B cell (primary cell): ENCODE measurements around the gene SLC48A1. TPM values are rescaled to one million over a fixed set of nuclear protein-coding genes. Genes with fewer than 3 reads are reported as not detected.

Source experiments
- ATAC-seq: fragments of 200-7000 bp; cut with Tn5 transposase; one replicate; pipeline ENCODE4 v1.10.0; 2021; ENCODE audit warnings: low read depth, mild to moderate bottlenecking, moderate number of reproducible peaks, moderate library complexity
- CTCF ChIA-PET: fragments of 350-600 bp; sonication (Branson Sonifier 250); formaldehyde crosslinking; loops from one replicate; lab custom pipeline; 2021; ENCODE audit warnings: antibody characterized with exemption, inconsistent platforms; lab: Charles Lee
- POLR2A ChIA-PET: fragments of 350-600 bp; sonication (Branson Sonifier 250); formaldehyde crosslinking; loops from one replicate; lab custom pipeline; 2021; ENCODE audit warnings: antibody characterized with exemption; lab: Charles Lee
- DNase-seq: peaks from one replicate; pipeline ENCODE4 v3.0.0; 2013
- H2AFZ ChIP-seq: 2 replicates; pipeline ENCODE4 v1.6.1; 2012; ENCODE audit warnings: mild to moderate bottlenecking, low read depth, low read length; ENCODE audit not compliant: insufficient read depth, poor library complexity, severe bottlenecking
- H3K27ac ChIP-seq, 2 donors: 1 replicate in 1 of 2; 2 replicates in 1 of 2; pipeline ENCODE4 v1.5.1; 2012 to 2013; ENCODE audit warnings: low read length in 2 of 2, mild to moderate bottlenecking in 2 of 2, moderate library complexity in 1 of 2
- H3K27me3 ChIP-seq, 4 experiments: fragments of 200-600 bp in 1 of 4; sonication (generic) in 1 of 4; replicated peaks in 1 of 4; 1 replicate in 2 of 4; 2 replicates in 2 of 4; pipeline versions ENCODE4 v1.6.1 to v1.7.0; 2013 to 2016; ENCODE audit warnings: low read length in 3 of 4, mild to moderate bottlenecking in 2 of 4, mixed read lengths in 1 of 4, moderate library complexity in 1 of 4; ENCODE audit not compliant: insufficient read depth in 4 of 4, control insufficient read depth in 3 of 4; ENCODE audit errors: control extremely low read depth in 1 of 4
- H3K36me3 ChIP-seq, 2 experiments: replicated peaks in 1 of 2; 1 replicate in 1 of 2; 2 replicates in 1 of 2; pipeline versions ENCODE4 v1.6.1 to v1.7.1; 2013; ENCODE audit warnings: low read length in 1 of 2; ENCODE audit not compliant: insufficient read depth in 2 of 2, control insufficient read depth in 1 of 2; ENCODE audit errors: control extremely low read depth in 1 of 2, extremely low read depth in 1 of 2
- H3K4me1 ChIP-seq, 2 donors: fragments of 200-600 bp in 1 of 2; sonication (generic) in 1 of 2; 1 replicate in 1 of 2; 2 replicates in 1 of 2; pipeline versions ENCODE4 v1.5.1 to v1.6.1; 2013 to 2017; ENCODE audit warnings: low read length in 2 of 2; ENCODE audit not compliant: control insufficient read depth in 2 of 2, insufficient read depth in 2 of 2
- H3K4me2 ChIP-seq: replicated peaks from 2 replicates; pipeline ENCODE3; 2012; ENCODE audit warnings: mild to moderate bottlenecking, low read depth, low read length; ENCODE audit not compliant: poor library complexity, severe bottlenecking
- H3K4me3 ChIP-seq, 5 experiments: fragments of 200-600 bp in 1 of 5; sonication (generic) in 1 of 5; 1 replicate in 3 of 5; 2 replicates in 2 of 5; pipeline versions ENCODE4 v1.5.1 to v1.7.0; 2011 to 2016; ENCODE audit warnings: low read length in 4 of 5, mild to moderate bottlenecking in 4 of 5, low read depth in 2 of 5, control low read depth in 1 of 5, moderate library complexity in 1 of 5; ENCODE audit not compliant: insufficient read depth in 1 of 5; ENCODE audit errors: control extremely low read depth in 1 of 5, extremely low read depth in 1 of 5
- H3K79me2 ChIP-seq: fragments of 200-600 bp; sonication (generic); one replicate; pipeline ENCODE4 v1.6.0; 2016; ENCODE audit warnings: low read length; ENCODE audit not compliant: control insufficient read depth, insufficient read depth
- H3K9ac ChIP-seq: fragments of 200-600 bp; sonication (generic); 2 replicates; pipeline ENCODE4 v1.6.1; 2017; ENCODE audit warnings: mild to moderate bottlenecking, low read length, moderate library complexity
- H3K9me3 ChIP-seq, 3 donors: one replicate each; pipeline versions ENCODE4 v1.6.1 to v1.7.1; 2013; ENCODE audit warnings: low read length in 2 of 3; ENCODE audit not compliant: control insufficient read depth in 2 of 3, insufficient read depth in 1 of 3; ENCODE audit errors: control extremely low read depth in 1 of 3
- H4K20me1 ChIP-seq: 2 replicates; pipeline ENCODE4 v1.6.0; 2012; ENCODE audit warnings: mild to moderate bottlenecking, low read length; ENCODE audit not compliant: insufficient read depth, control insufficient read depth, poor library complexity, severe bottlenecking
- H3K27ac Mint-ChIP-seq: one replicate; pipeline ENCODE4 v1.8.0; 2021; ENCODE audit warnings: mixed read lengths
- H3K27me3 Mint-ChIP-seq: one replicate; pipeline ENCODE4 v1.8.0; 2021; ENCODE audit warnings: mixed read lengths
- H3K4me1 Mint-ChIP-seq: one replicate; pipeline ENCODE4 v1.8.0; 2021; ENCODE audit warnings: mixed read lengths
- H3K4me3 Mint-ChIP-seq: one replicate; pipeline ENCODE4 v1.8.0; 2021; ENCODE audit warnings: mixed read lengths
- H3K9me3 Mint-ChIP-seq: one replicate; pipeline ENCODE4 v1.8.0; 2022; ENCODE audit warnings: mixed read lengths; ENCODE audit not compliant: insufficient read depth
- EZH2 ChIP-seq: IDR thresholded peaks from 2 replicates; pipeline ENCODE4 v1.6.1; 2012; ENCODE audit warnings: borderline replicate concordance, low read depth, mild to moderate bottlenecking, moderate library complexity, low read length; ENCODE audit not compliant: insufficient read depth, poor library complexity, severe bottlenecking
- WGBS: methylation state at CpG from one replicate; pipeline ENCODE4 v1.1.5; 2013; ENCODE audit warnings: missing lambda C conversion rate; ENCODE audit not compliant: insufficient coverage; 5-methylcytosine and 5-hydroxymethylcytosine counted together
- intact Hi-C: fragments of 100-400 bp; cut with micrococcal nuclease; formaldehyde crosslinking; loops from one replicate; pipeline ENCODE4 v1.10.0; 2022
- polyA plus RNA-seq: library from polyadenylated mRNA; depleted of rRNA; stranded (reverse); fragments of >200 nt; gene quantifications from 2 replicates; pipeline ENCODE4 v1.2.3, GENCODE V29; 2012
- total RNA-seq, 2 donors: library from RNA; stranded (reverse); fragments of 120-200 nt in 1 of 2; gene quantifications; 1 replicate in 1 of 2; 2 replicates in 1 of 2; pipeline versions ENCODE4 v1.2.3 to v1.2.4, GENCODE V29; 2013 to 2022
- TF ChIP-seq, protein P1 (sequence below): fragments of 200-600 bp; IDR thresholded peaks from one replicate; pipeline ENCODE4 v1.8.0; 2022; ENCODE audit warnings: antibody characterized with exemption, mild to moderate bottlenecking

SLC48A1 gene
- total and polyA plus RNA-seq, 2 donors (not counting 1 experiment from before 2014, with no cell fraction given): 8.0 to 20.0 TPM

DNA sequence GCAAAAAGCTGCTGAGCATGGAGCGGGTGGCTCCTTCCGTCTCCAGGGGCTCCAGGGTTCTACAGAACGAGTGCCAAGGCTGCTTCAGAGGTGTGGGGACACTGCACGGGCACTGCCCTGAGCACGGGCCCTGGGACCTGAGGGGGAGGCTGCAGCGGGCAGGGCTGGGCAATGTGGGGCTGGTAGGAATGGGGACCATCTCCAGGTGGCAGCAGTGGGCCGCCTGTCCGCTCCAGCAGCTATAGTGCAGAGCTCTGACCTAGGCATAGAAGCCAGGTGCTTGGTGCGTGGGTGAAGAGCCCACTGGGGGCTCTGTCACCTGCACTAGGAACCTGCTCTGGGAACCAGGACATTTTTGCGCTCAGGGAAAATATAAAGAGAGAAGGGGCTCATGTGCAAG is 24.4 kb downstream of the SLC48A1 start:
- WGBS: 82% methylated on average over 10 of the region's 10 CpGs
- H3K4me2 ChIP-seq: no peak overlapping the region
- peak overlapping the region; percentile 84 for H3K27ac Mint-ChIP-seq
- H4K20me1 ChIP-seq: peaks cover 70% of the 10 kb centered on the region
- TF ChIP-seq, protein P1, sequence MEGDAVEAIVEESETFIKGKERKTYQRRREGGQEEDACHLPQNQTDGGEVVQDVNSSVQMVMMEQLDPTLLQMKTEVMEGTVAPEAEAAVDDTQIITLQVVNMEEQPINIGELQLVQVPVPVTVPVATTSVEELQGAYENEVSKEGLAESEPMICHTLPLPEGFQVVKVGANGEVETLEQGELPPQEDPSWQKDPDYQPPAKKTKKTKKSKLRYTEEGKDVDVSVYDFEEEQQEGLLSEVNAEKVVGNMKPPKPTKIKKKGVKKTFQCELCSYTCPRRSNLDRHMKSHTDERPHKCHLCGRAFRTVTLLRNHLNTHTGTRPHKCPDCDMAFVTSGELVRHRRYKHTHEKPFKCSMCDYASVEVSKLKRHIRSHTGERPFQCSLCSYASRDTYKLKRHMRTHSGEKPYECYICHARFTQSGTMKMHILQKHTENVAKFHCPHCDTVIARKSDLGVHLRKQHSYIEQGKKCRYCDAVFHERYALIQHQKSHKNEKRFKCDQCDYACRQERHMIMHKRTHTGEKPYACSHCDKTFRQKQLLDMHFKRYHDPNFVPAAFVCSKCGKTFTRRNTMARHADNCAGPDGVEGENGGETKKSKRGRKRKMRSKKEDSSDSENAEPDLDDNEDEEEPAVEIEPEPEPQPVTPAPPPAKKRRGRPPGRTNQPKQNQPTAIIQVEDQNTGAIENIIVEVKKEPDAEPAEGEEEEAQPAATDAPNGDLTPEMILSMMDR: peak; percentile 38
- TF ChIP-seq EZH2: no peak
- H3K27me3 Mint-ChIP-seq: no peaks in the 10 kb centered on the region
- POLR2A ChIA-PET: interaction anchor here (0.6 to 1.3 kb wide), 5 partner anchors 11 to 133 kb away, joined by 3 to 14 read pairs (median 6); no protein-coding TSS in a partner anchor
- peaks cover 49% of the 10 kb centered on the region for H3K79me2 ChIP-seq
- H3K4me1 Mint-ChIP-seq: peaks cover 22% of the 10 kb centered on the region
- no peak overlapping the region for H3K4me3 Mint-ChIP-seq
- no peak overlapping the region for H3K27ac ChIP-seq
- intact Hi-C loops: loop anchor here (1.0 kb wide), 1 partner anchor 40 kb away; no protein-coding TSS in a partner anchor
- ATAC-seq (peak; percentile 87), DNase-seq (peak; percentile 68)
- H3K9ac ChIP-seq: no peak overlapping the region
- H3K27me3 ChIP-seq: no peaks in the 10 kb centered on the region
- H3K9me3 Mint-ChIP-seq: no peaks in the 10 kb centered on the region
- CTCF ChIA-PET: interaction anchor here (0.6 to 38.8 kb wide), 14 partner anchors 8 to 166 kb away, joined by 3 to 1203 read pairs (median 5); partner anchors contain the start of genes HDAC7 and TMEM106C
- no peaks in the 10 kb centered on the region for H3K9me3 ChIP-seq
- peaks cover 12 to 26% of the 10 kb centered on the region in 2 donors for H3K4me1 ChIP-seq
- peaks cover 0 to 70% of the 10 kb centered on the region in 2 experiments for H3K36me3 ChIP-seq
- no peak overlapping the region for H3K4me3 ChIP-seq
- H2AFZ ChIP-seq: no peak overlapping the region

DNA sequence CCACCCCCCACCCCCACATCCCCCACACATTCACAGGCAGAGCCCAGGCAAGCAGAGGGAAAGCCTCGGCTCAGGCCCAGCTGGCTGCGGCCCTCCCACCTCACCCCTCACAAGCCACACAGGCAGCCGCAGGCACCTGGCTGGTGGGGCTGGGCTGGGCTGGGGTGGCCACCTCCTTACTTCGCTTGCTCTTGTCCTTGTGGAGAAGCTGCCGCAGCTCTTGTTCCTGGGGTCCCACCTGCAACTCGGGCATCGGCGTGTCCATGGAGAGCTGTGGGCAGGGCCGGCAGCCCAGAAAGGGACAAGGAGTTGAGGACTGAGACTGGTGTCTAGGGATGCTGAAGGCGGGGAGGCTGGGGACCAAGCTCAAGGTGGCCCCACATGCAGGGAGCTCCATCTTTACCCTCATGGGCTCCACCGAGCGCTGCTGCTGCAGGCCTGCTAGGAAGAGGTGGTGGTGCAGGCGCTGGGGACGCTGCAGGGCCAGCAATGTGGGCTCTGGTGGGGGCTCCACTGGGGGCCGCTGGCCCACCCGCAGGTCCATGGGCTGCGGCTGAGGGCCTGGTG is 25.4 kb downstream of the SLC48A1 start:
- no peak for ATAC-seq

More for the DNA sequence above, 25.4 kb downstream of the SLC48A1 start:
- ChIA-PET POLR2A (no interaction called here), CTCF (interaction anchor here (0.7 to 38.8 kb wide), 7 partner anchors 10 to 65 kb away, joined by 3 to 1203 read pairs (median 3); partner anchors contain the start of gene HDAC7)
- Histone ChIP-seq H3K4me1 (peaks cover 22 to 36% of the 10 kb centered on the region in 2 donors), H3K27ac (no peak overlapping the region), H4K20me1 (peaks cover 77% of the 10 kb centered on the region), H3K9me3 (no peaks in the 10 kb centered on the region), H3K4me2 (no peak overlapping the region), H3K4me3 (no peak overlapping the region), H3K27me3 (no peaks in the 10 kb centered on the region), H3K9ac (no peak overlapping the region), H3K79me2 (peaks cover 60% of the 10 kb centered on the region), H3K36me3 (peaks cover 0 to 61% of the 10 kb centered on the region in 2 experiments), H2AFZ (no peak overlapping the region)
- 97% methylated on average over 15 of the region's 17 CpGs for WGBS
- intact Hi-C loops: no loop called here
- TF ChIP-seq, protein P1: no peak
- TF ChIP-seq EZH2: no peak
- no peak for DNase-seq
- no peaks in the 10 kb centered on the region for H3K9me3 Mint-ChIP-seq
- no peaks in the 10 kb centered on the region for H3K27me3 Mint-ChIP-seq
- no peak overlapping the region for H3K4me3 Mint-ChIP-seq
- peaks cover 33% of the 10 kb centered on the region for H3K4me1 Mint-ChIP-seq
- peak overlapping the region; percentile 37 for H3K27ac Mint-ChIP-seq
